ENCODE results near the gene MRPL45.

Gene MRPL45

DNA sequence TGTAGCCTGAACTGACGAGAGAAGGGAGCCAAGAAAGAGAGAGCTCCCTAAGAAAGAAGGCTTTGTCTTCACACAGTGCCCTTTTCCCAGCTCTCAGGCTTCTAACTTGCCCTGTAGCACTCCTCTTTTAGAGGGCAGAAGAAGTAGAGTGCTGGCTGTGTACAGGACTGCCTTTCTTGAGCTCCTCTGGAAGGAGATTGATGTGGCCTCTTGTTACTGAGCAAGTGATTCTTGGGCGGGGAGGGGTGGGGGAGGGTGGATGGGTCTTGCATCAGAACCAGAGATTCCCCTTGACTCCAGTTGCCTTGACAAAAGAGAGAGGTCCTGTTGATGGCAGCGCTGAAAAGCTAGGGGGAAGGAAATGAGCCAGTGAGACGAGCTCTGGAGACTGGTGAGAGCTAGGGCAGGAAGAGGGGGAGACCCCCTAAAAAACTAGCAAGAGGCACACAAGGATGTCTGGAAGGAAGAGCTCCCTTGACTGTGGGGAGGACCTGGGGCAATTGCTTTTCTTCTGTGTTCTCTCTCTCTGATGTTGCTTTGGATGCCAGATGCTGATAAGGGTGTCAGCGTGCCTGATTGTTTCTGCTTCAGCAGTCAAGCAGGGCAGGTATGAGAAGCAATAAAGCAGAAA is 28.4 kb downstream of the MRPL45 start:
- no peak for DNase-seq (ENCODE audit: low spot score)

DNA sequence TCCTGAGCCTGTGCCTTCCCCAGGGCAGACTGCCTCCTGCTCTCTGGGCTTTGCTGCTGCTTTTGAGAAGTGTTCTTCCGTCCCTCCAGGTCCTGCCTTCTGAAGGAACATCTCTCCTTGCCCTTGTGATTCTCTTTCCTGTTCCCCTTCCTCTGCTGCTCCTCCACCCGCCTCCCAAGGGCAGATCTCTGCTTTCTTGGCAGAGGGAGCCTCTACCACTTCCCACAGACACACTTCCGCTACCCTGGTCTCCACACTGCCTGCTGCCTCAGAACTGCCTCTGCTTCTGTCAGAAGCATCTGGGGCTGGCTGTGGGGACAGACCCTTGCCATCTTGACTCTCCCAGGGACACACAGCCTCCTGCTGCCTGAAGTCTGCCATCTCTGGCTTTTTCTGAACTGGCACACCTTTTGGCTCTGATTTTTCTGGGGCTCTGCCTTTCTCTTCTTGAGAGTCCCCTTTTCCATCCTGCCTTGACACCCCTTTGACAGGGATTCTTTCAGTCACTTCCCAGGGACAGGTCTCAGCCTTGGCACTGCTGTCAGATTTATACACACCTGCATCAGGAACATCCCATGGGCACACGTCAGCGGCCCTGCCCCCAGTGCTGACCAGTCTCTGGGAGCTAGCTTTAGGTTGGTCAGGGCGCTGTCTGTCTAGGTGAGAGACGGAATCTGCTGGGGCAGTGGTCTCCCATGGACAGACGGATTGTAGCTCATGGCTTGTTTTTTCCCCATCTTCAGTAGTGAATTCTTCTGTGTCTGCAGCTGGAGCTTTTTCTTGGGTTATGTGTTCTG is 30.2 kb downstream of the MRPL45 start:
- no peak for DNase-seq (ENCODE audit: low spot score)

DNA sequence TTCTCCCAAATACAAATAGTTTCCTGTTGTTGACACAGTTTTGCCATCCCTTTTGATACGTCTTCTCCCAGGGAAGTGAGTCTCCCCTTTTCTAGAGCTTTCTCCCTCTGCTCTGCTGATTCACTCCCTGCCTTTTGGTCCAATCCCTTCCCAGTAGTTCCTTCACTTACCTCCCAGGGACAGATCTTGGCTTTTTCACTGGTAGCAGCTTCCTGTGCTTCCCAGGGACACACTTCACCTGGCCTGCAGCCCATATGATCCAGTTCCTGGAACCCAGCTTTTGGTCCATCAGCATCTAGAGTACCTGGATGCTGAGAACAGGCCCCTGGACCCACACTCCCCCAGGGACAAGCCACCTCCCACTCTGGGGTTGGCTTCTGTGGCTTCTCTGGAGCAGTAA is 31.0 kb downstream of the MRPL45 start:
- DNase-seq (ENCODE audit: low spot score): no peak

DNA sequence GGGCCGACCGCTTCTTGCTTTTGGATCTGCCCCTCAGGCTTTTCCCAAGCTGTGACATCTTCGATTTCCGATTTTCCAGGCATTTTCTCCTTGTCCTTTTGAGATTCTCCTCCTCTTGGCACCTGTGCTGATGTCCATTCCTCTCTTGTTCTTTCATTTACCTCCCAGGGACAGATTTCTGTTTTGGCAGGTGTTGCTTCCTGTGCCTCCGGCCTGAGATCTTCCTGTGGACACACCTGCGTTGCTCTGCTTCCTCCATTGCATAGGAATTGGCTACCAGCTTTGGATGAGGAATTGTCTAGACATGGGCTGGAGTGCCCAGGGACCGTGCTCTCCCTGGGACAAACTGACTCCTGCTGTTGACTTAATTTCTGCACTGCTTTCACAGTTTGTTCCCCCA is 31.7 kb downstream of the MRPL45 start:
- no peak for DNase-seq (ENCODE audit: low spot score)

DNA sequence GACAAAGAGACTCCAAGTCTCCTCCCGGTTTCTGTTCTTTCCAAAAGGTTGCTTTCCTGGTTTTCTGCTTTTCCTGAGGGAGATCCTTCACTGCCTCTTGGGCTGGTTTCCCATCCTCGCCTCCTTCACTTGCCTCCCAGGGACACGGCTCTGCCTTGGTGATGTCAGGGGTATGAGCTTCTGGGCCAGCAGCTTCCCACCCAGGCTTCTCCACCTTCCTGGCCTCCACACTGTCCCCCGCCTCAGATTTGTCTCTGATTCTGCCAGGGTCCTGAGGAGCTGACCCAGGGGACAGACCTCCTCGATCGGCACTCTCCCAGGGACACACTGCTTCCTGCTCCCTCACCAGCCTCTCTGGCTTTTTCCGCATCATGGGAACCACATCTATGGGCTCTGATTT is 32.3 kb downstream of the MRPL45 start:
- no peak for DNase-seq (ENCODE audit: low spot score)

DNA sequence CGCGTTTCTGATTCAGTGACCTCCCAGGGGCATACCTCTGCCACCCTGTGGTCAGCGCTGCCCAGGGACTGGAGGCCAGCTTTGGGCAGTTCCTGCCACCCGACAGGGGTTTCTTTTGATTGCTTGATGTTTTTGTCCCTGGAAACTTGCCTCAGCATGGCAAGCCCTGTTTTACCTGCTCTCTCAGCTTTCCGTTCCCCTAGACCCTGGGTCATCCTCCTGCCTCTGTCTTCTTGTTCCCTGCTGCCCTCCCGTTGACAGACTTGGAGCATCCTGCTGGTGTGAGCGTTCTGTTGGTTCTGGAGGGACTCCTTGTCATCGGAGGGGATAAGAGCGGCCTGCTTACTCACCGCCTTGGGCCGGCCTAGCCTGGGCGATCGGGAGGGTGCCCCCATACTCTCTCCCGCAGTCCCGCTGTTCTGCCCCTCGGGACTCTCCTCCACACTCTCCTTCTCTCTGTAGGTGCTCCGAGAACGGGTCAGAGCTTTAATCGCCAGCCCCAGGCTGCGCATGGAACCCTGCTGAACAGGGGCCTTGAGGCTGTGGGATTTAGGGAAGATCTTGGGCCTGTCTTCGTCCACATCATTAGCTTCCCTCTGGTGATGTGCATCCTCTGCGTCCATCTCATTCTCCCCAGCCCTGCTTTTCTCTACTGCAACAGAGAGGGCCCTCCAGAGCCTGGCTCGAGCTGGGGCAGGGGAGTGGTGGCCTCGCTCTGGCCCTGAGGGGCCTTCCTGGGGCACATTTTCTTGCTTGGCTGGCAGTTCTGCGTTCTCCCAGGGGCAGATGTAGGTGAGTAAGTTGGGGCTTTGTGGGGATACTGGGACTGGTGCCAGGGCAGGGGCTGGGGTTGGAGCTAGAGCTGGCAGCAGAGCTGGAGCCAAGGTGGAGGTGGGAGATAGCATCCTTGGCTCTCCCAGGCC is 33.1 kb downstream of the MRPL45 start:
- DNase-seq (ENCODE audit: low spot score): no peak

DNA sequence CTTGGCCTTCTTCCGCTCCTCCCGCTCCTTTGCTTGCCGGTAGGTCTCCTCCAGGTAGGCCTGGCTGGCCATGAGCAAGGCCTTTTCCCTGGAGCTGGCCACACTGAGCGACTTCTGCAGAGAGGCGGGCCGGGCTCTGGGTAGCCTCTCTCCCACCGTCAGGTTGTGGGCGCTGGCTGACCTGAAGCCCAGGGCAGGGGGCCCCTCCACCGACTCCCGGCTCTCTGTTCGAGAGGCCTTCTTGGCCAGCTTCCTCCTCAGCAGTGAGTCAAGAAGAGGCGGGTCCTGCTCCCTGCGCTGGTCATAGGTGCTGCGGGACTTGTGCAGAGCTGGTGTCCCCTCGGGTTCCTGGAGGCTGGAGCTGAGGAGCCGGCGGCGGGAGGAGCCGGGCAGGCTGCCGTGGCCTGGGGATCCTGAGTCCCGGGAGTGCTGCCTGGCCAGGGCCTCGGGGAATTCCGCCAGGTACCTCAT is 34.0 kb downstream of the MRPL45 start:
- no peak for DNase-seq (ENCODE audit: low spot score)

DNA sequence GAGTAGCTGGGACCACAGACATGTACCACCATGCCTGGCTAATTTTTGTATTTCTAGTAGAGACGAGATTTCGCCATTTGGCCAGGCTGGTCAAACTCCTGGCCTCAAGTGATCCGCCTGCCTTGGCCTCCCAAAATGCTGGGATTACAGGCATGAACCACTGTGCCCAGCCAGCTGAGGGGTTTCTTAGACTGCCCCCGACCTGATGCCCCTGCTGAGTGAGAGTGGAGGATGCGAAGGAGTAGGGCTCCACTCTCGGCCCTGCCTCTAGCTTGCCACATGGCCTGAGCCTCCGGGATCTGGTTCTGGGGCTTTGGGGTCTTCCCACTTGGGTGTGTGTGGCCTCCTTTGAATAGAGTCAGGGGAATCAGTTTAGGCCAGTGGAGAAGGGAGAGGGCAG is 35.8 kb downstream of the MRPL45 start:
- no peak for DNase-seq (ENCODE audit: low spot score)

DNA sequence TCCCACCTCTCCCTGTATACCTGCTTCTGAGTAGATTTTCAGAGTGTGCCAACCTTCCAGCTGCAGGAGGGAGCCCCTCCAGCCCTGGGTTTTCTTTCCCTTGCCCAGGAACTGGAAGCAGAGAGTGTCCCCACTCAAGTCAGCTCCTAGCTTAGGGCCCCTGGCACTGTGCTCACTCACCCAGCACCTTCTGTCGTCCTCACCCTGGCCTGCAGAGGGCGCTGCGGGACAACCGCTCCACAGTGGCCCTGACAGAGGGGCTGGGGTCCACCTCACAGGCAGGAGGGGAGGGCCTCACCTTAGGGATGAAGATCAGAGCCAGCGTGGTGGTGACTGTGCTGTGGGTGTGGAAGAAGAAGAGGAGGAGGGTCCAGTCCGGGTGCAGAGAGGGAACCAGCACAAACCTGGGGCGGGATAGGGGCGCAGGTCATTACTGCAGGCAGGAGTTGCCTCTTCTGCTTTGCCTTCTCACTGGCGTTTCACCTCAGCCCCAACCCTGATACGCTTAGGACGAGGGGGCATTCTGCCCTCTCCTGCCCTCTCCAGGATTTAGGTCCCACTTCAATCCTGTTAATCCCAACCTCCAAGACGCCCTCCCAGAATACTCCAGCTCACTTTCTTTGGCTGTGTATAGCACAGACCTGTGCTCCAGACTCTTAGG is 36.8 kb downstream of the MRPL45 start:
- peak; percentile 12 for DNase-seq (ENCODE audit: low spot score)

DNA sequence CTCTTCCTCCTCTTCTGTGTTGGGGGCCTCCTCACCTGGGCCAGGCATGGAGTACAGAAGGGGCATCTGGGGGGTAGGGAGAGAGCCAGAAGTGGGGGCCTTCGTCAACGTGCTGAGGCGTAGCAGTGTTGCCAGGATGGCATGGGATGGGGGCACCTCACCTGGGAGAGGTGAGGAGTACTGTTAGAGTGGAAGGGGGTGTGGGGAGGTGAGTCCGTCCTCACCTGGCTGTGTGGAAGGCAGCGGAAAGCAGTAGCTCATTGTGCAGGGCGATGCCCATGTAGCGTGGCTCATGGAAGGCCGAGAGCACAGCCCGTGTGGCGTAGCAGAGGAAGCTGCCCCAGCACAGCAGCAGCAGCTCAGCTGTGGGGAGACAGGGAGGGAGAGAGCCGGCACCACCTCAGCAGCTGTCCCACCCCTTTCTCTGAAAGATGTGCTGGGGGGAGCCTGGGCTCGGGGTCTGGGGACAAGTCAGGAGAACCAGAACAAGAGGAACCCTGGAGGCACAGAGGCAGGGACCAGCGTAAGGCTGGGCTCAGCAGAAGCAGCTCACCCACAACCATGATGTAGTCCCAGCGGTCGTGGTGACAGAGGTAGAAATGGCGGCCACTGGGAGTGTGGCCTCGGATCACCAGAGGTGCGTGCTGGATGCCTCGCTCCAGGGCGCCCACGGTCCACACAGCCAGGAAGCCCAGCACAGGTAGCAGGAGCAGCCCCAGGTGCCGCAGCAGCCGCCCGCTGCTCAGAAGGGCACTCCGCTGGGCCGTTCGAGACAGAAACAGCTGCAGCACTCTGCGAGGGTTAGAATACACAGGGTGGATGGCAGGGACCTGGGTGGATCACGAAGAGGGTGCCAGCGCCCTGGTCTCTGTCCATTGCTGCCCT is 37.8 kb downstream of the MRPL45 start:
- no peak for DNase-seq (ENCODE audit: low spot score)

DNA sequence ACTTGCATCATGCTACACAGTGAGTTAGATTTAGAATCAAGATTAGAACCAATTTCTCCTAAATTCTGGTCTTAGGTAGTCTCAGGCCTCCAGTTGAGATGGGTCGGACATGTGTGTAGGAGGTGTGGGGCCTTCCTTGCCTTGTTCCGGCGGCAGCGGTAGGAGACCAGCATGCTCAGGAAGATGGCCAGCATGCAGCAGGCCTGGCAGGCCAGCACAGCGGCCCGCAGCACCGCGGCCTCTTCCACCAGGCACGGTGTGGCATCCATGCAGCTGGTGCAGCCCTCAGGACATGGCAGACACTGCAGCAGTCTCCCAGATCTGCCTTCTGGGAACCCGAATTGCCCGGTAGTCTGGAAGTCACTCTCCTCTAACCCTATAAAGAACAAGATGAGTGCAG is 39.9 kb downstream of the MRPL45 start:
- DNase-seq (ENCODE audit: low spot score): no peak

DNA sequence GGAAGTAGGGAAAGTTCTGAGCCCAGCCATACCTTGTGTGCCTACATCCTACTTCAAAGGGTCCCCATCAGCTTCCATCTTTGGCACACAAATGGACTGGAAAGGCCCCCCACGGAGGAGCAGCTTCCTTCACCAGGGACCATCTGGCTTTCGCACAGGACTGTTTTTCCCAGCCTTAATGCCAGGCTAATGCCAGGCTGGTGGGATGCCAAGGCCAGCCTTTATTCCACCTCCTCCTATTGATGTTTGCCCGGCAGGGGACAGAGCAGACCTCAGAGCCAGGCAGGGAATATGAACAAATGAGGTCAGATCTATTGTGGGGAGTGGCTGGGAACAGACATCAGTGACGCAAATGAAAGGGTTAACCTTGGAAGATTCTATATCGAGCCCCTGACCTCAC is 41.1 kb downstream of the MRPL45 start:
- no peak for DNase-seq (ENCODE audit: low spot score)

DNA sequence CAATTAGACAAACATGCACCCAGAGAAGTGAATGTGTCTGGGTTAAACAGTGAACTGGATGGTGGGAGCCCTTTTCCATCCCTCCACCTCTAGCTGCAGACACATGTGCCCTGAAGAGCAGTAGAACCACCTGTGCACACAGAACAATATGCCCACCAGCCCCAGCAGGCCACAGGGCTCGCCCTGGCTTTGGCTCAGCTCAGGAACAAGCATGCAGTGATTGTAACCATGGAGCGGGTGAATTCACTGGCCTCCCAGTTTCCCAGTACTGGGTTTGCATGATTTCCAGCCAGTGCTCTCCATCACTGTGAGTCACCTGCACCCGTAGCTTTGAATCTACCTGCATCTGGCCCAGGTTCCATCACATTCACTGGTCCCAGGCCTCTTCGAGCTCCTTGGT is 41.6 kb downstream of the MRPL45 start:
- DNase-seq (ENCODE audit: low spot score): no peak

DNA sequence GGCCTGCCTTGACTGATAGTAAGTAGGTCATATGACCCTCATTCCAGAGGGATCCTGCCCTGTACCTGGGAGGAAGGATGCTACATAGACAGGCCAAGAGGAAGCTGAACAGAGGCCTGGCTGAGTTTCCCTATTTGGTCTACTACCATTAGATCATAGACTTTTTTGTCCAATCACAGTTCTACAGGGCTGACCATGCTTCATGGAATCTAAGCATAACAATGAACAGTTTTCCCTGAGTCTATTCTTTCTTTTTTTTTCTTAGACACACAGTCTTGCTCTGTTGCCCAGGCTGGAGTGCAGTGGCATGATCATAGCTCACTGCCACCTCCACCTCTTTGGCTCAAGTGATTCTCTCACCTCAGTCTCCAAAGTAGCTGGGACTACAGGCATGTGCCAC is 42.9 kb downstream of the MRPL45 start:
- no peak for DNase-seq (ENCODE audit: low spot score)

DNA sequence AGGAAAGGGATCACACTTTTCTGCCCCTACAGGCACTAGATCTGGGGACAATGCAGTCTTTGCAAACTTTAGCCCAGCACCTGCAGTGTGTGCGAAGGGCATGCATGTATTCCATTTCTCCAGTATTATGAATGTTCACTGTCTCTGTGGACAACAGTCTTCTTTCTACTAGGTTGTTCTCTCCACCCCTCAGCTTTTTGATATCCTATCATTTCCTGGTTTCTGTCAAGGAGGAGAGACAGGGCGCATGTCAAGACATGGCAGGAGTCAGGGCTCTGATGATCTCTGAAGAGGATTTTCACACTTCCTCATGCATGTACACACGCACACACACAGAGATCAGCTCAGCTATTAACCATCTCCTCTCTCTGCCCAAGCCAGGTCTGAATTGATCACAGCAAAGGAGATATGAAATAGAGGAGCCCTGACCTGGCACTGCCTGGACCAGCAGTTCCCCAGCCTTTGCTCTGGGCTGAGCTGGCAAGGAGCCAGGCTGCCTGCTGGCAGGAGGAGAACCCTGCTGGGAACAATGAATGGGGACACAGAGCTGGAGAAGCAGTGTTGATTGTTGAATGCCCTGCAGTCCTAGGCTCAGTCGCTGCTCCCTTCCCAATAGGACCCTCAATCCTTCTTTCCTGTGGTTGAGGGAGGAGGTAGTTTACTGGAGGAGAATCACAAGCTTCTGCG is 44.2 kb downstream of the MRPL45 start:
- no peak for DNase-seq (ENCODE audit: low spot score)

DNA sequence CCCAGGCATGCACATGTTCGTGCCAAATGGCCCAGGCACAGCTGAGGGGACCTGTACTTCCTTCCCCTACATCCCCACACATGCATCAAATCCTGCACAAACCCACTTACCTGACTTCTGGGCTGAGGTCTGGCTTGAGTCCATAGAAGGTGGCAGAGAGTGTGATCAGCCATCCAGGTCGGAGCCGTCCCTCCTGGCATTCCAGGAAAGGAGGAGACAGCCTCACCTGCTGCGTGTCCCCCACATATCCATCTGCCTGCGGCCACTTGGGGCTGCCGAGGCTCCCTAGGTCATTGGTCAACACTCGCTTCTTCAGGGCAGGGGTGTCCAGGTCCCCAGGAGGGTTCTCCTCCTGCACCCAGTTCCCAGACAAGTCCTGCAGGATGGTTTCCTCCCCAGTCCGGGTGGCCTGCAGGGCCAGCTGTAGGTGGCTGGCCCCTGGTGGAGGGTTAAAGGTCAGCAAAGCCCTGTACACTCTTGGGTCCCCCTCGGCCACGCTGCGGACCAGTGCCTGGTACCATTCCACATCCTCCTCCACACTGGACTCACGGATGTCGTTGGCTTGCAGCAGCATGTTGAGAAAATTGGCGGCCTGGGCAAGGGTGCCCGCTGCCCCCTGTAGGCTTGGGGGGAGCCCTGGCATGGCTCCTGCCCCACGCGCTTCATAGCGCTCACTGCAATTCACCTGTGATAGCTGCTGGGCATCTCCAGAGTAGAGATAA is 46.1 kb downstream of the MRPL45 start:
- no peak for DNase-seq (ENCODE audit: low spot score)

DNA sequence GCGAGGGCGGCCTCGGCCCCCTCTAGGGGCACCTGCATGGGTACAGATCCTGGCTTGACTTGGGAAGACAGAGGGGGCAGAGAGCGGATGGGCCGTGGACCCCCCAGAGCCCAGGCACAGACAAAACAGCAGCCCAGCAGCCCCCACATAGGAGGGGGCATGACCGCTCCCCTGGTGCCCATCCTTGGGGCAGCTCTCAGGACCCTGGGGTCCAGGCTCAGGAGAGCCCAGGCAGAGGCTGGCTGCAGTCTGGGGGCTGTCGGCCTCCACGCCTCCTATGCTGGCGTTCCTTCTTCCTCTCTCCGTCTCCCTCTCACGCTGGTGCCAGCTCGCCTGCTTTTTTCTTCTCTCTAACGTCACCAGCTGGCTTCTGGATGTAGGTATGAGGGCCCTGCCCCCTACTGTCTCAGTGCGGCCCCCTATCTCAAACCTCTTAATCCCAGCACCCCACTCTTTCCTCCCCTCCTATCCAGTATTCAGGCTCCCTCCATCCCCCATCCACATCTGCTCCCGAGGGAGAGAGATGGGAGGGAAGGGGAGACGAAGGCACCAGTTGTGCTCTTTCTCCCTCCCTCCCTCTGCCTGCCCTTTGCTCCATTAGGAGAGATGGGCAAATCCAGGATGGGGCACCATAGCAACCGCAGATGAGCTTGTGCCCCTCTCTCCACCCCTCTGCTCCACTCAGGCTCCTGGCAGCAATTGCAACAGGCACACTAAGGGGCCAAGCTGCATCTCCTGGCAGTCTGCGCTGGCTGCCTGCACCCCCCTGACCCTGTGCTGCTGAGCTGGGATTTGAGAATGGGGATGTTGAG is 46.8 kb downstream of the MRPL45 start, which contains the start of gene GPR179:
GPR179 (minus strand) TSS at position 349 of the 812 bp plus-strand sequence; CDS start at position 182, 167 bp downstream.
- no peak for DNase-seq (ENCODE audit: low spot score)

DNA sequence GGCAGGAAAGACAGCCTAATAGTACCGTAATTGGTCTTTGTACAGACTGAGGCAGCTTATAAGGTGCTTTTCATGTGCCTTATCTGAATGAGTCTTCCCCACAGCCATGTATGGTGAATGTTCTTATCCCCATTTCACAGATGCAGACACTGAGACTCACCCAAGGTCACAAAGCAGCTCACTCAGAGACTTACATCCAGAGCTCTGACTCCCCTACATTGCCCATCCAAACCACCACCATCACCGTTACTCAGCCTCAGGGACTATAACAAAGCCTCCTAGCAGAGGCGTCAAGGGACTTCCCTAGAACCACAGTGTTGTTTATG is 47.4 kb downstream of the MRPL45 start:
- no peak for DNase-seq (ENCODE audit: low spot score)

DNA sequence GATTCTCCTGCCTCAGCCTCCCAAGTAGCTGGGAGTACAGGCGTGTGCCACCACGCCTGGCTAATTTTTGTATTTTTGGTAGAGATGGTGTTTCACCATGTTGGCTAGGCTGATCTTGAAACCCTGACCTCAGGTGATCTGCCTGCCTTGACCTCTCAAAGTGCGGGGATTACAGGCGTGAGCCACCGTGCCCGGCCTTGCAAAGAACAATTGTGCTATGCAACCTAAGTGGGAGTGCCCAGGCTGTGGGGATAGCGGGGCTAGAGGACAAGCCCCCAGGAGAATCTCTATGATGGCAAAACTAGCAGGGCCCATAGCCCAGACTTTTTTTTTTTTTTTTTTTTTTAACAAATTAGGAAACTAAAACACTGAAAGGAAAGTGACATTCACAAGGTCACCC is 48.8 kb downstream of the MRPL45 start:
- no peak for DNase-seq (ENCODE audit: low spot score)
